Neural progenitor cell (in vitro differentiated cells): ENCODE data around the gene TTYH1.

Experiments
- EZH2 ChIP-seq: fragments of 200-600 bp; sonication (generic); IDR thresholded peaks from 2 replicates; pipeline ENCODE4 v1.6.1; 2017; ENCODE audit warnings: antibody characterized with exemption, mild to moderate bottlenecking, moderate library complexity
- EZH2phosphoT487 ChIP-seq: fragments of 200-600 bp; sonication (generic); IDR thresholded peaks from 2 replicates; pipeline ENCODE4 v1.6.1; 2017; ENCODE audit warnings: antibody characterized with exemption
- TF ChIP-seq, protein P1 (sequence below): fragments of 200-600 bp; sonication (generic); IDR thresholded peaks from 2 replicates; pipeline ENCODE4 v1.5.1; 2017; ENCODE audit warnings: antibody characterized with exemption, mild to moderate bottlenecking

- TF ChIP-seq, protein P1, sequence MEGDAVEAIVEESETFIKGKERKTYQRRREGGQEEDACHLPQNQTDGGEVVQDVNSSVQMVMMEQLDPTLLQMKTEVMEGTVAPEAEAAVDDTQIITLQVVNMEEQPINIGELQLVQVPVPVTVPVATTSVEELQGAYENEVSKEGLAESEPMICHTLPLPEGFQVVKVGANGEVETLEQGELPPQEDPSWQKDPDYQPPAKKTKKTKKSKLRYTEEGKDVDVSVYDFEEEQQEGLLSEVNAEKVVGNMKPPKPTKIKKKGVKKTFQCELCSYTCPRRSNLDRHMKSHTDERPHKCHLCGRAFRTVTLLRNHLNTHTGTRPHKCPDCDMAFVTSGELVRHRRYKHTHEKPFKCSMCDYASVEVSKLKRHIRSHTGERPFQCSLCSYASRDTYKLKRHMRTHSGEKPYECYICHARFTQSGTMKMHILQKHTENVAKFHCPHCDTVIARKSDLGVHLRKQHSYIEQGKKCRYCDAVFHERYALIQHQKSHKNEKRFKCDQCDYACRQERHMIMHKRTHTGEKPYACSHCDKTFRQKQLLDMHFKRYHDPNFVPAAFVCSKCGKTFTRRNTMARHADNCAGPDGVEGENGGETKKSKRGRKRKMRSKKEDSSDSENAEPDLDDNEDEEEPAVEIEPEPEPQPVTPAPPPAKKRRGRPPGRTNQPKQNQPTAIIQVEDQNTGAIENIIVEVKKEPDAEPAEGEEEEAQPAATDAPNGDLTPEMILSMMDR: no peak
- TF ChIP-seq EZH2: no peak
- no peak for TF ChIP-seq EZH2phosphoT487
Observed at GRCh38 chr19:54403054-54403453, 12.2 kb upstream of the TTYH1 start.
